Thoracic aorta (tissue), 2 donors: ENCODE data around the gene MED13. TPM values are rescaled to one million over a fixed set of nuclear protein-coding genes. Genes with fewer than 3 reads are reported as not detected.
"Not testable (repeated sequence)": the region's sequence is repeated elsewhere in the genome, so short reads cannot be mapped to it uniquely, and the experiment has no call there.

ENCODE experiments used
- ATAC-seq: fragments of 150-250 bp; one replicate; pipeline ENCODE4 v1.8.0; 2017; ENCODE audit warnings: low read depth; ENCODE audit not compliant: insufficient number of reproducible peaks, low FRiP score
- DNase-seq: peaks from one replicate; pipeline ENCODE4 v3.0.0-alpha.2; 2020; ENCODE audit warnings: low spot score
- H3K27ac ChIP-seq, 2 donors: fragments of 200-600 bp; sonication (generic); 1 replicate in 1 of 2; 2 replicates in 1 of 2; pipeline ENCODE4 v1.5.1; 2016; ENCODE audit warnings: mild to moderate bottlenecking in 2 of 2, moderate library complexity in 2 of 2
- H3K27me3 ChIP-seq: fragments of 200-600 bp; sonication (generic); replicated peaks from 2 replicates; pipeline ENCODE4 v1.6.0; 2016; ENCODE audit warnings: mild to moderate bottlenecking; ENCODE audit not compliant: insufficient read depth
- H3K36me3 ChIP-seq: fragments of 200-600 bp; sonication (generic); one replicate; pipeline ENCODE4 v1.5.1; 2016
- H3K4me1 ChIP-seq, 2 donors: fragments of 200-600 bp; sonication (generic); 1 replicate in 1 of 2; 2 replicates in 1 of 2; pipeline versions ENCODE4 v1.5.1 to v1.6.0; 2016; ENCODE audit warnings: low read depth in 2 of 2, mild to moderate bottlenecking in 1 of 2; ENCODE audit not compliant: control insufficient read depth in 1 of 2
- H3K4me3 ChIP-seq: fragments of 200-600 bp; sonication (generic); 2 replicates; pipeline ENCODE4 v1.5.1; 2016; ENCODE audit warnings: mild to moderate bottlenecking
- H3K9me3 ChIP-seq: fragments of 200-600 bp; sonication (generic); 2 replicates; pipeline ENCODE4 v1.5.1; 2016
- CTCF ChIP-seq: fragments of 200-600 bp; sonication (generic); IDR thresholded peaks from one replicate; pipeline ENCODE4 v1.5.1; 2019; ENCODE audit warnings: antibody characterized with exemption
- total RNA-seq, 2 donors: library from RNA; depleted of rRNA; stranded (reverse); fragments of >200 nt; gene quantifications; one replicate each; pipeline versions ENCODE4 v1.1.0 to v1.2.3, GENCODE V29; 2016

MED13 gene
- total RNA-seq, 2 donors from 2014 or later = 87.6 to 92.2 TPM

- Histone ChIP-seq H3K36me3 (no peaks in the 10 kb centered on the region), H3K4me1 (peaks cover 3 to 16% of the 10 kb centered on the region in 2 donors), H3K9me3 (no peaks in the 10 kb centered on the region), H3K27ac (peak within 1 kb of the TSS; percentile 84 to 93), H3K4me3 (peak within 1 kb of the TSS; percentile 89), H3K27me3 (no peaks in the 10 kb centered on the region)
- DNase-seq = peak; percentile 93
- peak; percentile 94 for ATAC-seq
- no peak for TF ChIP-seq CTCF
Measured at GRCh38 chr17:61927208-61928100, 137.6 kb downstream of the MED13 start, which contains the start of gene INTS2. INTS2 (minus strand) TSS chr17:61927982; CDS start chr17:61926644, 1,338 bp downstream.

GRCh38 chr17:61926826-61927207 lies 138.3 kb downstream of the MED13 start:
- DNase-seq = no peak
- Histone ChIP-seq H3K4me1 (peaks cover 3 to 16% of the 10 kb centered on the region in 2 donors), H3K36me3 (peaks cover 2% of the 10 kb centered on the region), H3K27me3 (no peaks in the 10 kb centered on the region), H3K4me3 (peak overlapping the region; percentile 89), H3K9me3 (no peaks in the 10 kb centered on the region), H3K27ac (peak overlapping the region; percentile 84 to 93)
- ATAC-seq = peak; percentile 47
- no peak for TF ChIP-seq CTCF

- not testable (repeated sequence) for H3K27ac ChIP-seq, H3K4me3 ChIP-seq, DNase-seq, H3K9me3 ChIP-seq, H3K27me3 ChIP-seq, ATAC-seq, H3K4me1 ChIP-seq
- H3K36me3 ChIP-seq = peaks cover 17% of the 10 kb centered on the region
Measured at GRCh38 chr17:61915162-61915561, 149.9 kb downstream of the MED13 start.

GRCh38 chr17:61908292-61909037 lies 156.6 kb downstream of the MED13 start:
- Histone ChIP-seq H3K27ac (no peak overlapping the region), H3K4me3 (no peak overlapping the region), H3K27me3 (no peaks in the 10 kb centered on the region), H3K4me1 (no peaks in the 10 kb centered on the region), H3K36me3 (peaks cover 14% of the 10 kb centered on the region), H3K9me3 (no peaks in the 10 kb centered on the region)
- no peak for DNase-seq
- TF ChIP-seq CTCF = no peak
- no peak for ATAC-seq

GRCh38 chr17:61907361-61907760 lies 157.7 kb downstream of the MED13 start:
- no peak for ATAC-seq
- no peak for TF ChIP-seq CTCF
- H3K36me3 ChIP-seq = peaks cover 14% of the 10 kb centered on the region
- no peak overlapping the region for H3K4me3 ChIP-seq
- no peaks in the 10 kb centered on the region for H3K27me3 ChIP-seq
- DNase-seq = no peak
- H3K4me1 ChIP-seq = no peaks in the 10 kb centered on the region
- no peak overlapping the region for H3K27ac ChIP-seq
- H3K9me3 ChIP-seq = no peaks in the 10 kb centered on the region
